ENCODE data around the gene ACSS1.

ACSS1 gene

GRCh38 chr20:24991897-24992486, 65.9 kb downstream of the ACSS1 start:
- H3K36me3 ChIP-seq (ENCODE audit: control insufficient read depth in 2 of 2, insufficient read depth in 2 of 2, low read length in 2 of 2), result peaks cover 0 to 2% of the 10 kb centered on the region in 2 donors
- H3K27me3 ChIP-seq (ENCODE audit: control insufficient read depth in 1 of 2, insufficient read depth in 2 of 2, low read length in 2 of 2), result no peaks in the 10 kb centered on the region
- peaks cover 42% of the 10 kb centered on the region for H3K4me1 ChIP-seq (ENCODE audit: control insufficient read depth, insufficient read depth, low read length)
- peak overlapping the region; percentile 91 to 96 for H3K4me3 ChIP-seq (ENCODE audit: low read length in 2 of 2)
- peak overlapping the region; percentile 89 to 94 for H3K9ac ChIP-seq (ENCODE audit: low read length in 2 of 2)
- H3K27ac ChIP-seq (ENCODE audit: low read length), result peak overlapping the region; percentile 94
- no peaks in the 10 kb centered on the region for H3K9me3 ChIP-seq (ENCODE audit: control insufficient read depth in 2 of 2, low read length in 2 of 2)

DNA sequence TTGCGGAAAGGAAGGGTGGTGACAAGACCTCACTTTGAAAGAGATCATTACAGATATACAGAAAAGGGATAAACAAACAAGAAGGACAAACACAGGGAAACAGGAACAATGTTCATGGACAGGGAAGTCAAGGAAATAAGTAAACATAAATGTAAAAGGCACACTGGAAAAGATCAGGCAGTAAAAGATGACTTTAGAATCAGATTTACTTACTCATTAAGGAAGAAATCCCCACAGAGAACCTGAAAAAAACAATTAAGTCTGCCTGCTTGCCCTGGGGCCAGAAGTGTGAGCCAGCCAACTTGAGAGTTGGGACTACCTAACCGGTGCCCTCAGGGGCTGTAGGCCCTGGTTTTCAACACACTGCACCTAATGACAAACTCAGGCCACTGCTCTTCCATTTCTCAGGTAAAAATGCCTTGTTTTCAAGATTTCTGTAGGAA, 67.1 kb downstream of the ACSS1 start:
- Histone ChIP-seq H3K9ac (ENCODE audit: low read length in 2 of 2) (no peak overlapping the region), H3K36me3 (ENCODE audit: control insufficient read depth in 2 of 2, insufficient read depth in 2 of 2, low read length in 2 of 2) (peaks cover 0 to 2% of the 10 kb centered on the region in 2 donors), H3K9me3 (ENCODE audit: control insufficient read depth in 2 of 2, low read length in 2 of 2) (no peaks in the 10 kb centered on the region), H3K27ac (ENCODE audit: low read length) (no peak overlapping the region), H3K4me1 (ENCODE audit: control insufficient read depth, insufficient read depth, low read length) (peaks cover 31% of the 10 kb centered on the region), H3K27me3 (ENCODE audit: control insufficient read depth in 1 of 2, insufficient read depth in 2 of 2, low read length in 2 of 2) (no peaks in the 10 kb centered on the region), H3K4me3 (ENCODE audit: low read length in 2 of 2) (no peak overlapping the region)

DNA sequence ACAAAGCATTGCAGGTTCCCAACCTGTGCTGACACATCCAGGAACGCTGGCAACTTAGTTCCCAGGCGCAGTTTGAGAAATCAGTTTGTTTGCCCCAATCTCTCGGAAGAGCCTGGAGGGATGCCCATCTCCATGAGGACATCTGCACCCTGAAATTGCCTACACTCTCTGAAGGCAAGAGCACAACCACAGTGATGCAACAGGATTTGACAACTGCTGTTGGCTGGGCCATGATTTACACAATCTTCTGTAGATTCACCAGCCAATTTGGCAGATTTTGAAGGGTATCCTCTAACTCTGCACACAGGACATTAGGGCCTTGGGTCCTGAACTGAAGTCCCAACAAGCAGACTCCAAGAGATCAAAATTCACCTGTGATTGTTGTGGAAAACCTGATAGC, 68.8 kb downstream of the ACSS1 start:
- no peaks in the 10 kb centered on the region for H3K9me3 ChIP-seq (ENCODE audit: control insufficient read depth in 2 of 2, low read length in 2 of 2)
- H3K4me3 ChIP-seq (ENCODE audit: low read length in 2 of 2), result no peak overlapping the region
- no peaks in the 10 kb centered on the region for H3K27me3 ChIP-seq (ENCODE audit: control insufficient read depth in 1 of 2, insufficient read depth in 2 of 2, low read length in 2 of 2)
- H3K27ac ChIP-seq (ENCODE audit: low read length), result no peak overlapping the region
- H3K9ac ChIP-seq (ENCODE audit: low read length in 2 of 2), result no peak overlapping the region
- peaks cover 0 to 2% of the 10 kb centered on the region in 2 donors for H3K36me3 ChIP-seq (ENCODE audit: control insufficient read depth in 2 of 2, insufficient read depth in 2 of 2, low read length in 2 of 2)
- H3K4me1 ChIP-seq (ENCODE audit: control insufficient read depth, insufficient read depth, low read length), result peaks cover 14% of the 10 kb centered on the region

- Histone ChIP-seq H3K9ac (ENCODE audit: low read length in 2 of 2) (no peak overlapping the region), H3K36me3 (ENCODE audit: control insufficient read depth in 2 of 2, insufficient read depth in 2 of 2, low read length in 2 of 2) (peaks cover 2 to 3% of the 10 kb centered on the region in 2 donors), H3K27me3 (ENCODE audit: control insufficient read depth in 1 of 2, insufficient read depth in 2 of 2, low read length in 2 of 2) (no peaks in the 10 kb centered on the region), H3K27ac (ENCODE audit: low read length) (no peak overlapping the region), H3K9me3 (ENCODE audit: control insufficient read depth in 2 of 2, low read length in 2 of 2) (no peaks in the 10 kb centered on the region), H3K4me1 (ENCODE audit: control insufficient read depth, insufficient read depth, low read length) (peaks cover 10% of the 10 kb centered on the region), H3K4me3 (ENCODE audit: low read length in 2 of 2) (no peak overlapping the region)
These were observed 69.8 kb downstream of the ACSS1 start for GRCh38 chr20:24987873-24988835.

DNA sequence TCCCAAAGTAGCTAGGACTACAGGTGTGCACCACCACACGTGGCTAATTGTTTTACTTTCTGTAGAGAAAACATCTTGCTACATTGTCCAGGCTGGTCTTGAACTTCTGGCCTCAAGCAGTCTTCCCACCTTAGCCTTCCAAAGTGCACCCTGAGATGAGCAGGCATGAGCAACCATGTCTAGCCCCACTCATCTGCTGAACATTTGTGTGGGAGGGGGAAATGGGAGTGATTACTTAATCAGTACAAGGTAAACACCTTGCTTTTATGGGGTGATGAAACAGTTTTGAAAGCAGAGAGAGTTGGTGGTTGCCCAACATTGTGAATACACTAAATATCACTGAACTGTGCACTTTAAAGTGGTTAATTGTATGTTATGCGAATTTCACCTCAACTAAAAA, 70.7 kb downstream of the ACSS1 start:
- H3K4me1 ChIP-seq (ENCODE audit: control insufficient read depth, insufficient read depth, low read length), result peaks cover 7% of the 10 kb centered on the region

DNA sequence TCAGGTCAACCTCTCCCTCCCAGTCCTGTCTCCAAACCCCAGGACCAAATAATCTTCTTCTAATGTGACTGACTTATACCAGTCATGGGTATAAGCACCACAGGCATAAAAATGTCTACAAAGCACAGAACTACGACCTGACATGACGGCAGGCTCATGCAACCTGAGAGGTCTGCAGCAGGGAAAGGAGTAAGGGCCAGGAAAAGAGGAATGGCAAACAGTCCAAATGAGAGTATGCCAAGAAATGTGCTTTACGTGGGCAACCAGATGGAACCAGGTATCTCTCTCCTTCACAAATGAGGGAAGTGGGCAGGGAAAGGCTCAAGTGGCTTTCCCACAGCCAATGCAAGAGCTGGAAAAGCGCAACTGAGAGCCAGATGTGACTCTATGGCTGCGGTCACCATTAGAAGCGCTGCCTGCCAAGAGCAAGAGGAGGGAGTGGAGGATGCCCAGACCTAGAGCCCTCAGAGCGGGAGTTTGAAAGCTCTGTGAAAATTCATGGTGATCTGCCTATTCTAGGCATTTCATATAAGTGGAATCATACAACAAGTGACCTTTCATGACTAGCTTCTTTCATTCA, 71.4 kb downstream of the ACSS1 start:
- Histone ChIP-seq H3K36me3 (ENCODE audit: control insufficient read depth in 2 of 2, insufficient read depth in 2 of 2, low read length in 2 of 2) (peaks cover 8 to 12% of the 10 kb centered on the region in 2 donors), H3K27ac (ENCODE audit: low read length) (no peak overlapping the region), H3K4me3 (ENCODE audit: low read length in 2 of 2) (no peak overlapping the region), H3K4me1 (ENCODE audit: control insufficient read depth, insufficient read depth, low read length) (peaks cover 3% of the 10 kb centered on the region), H3K9me3 (ENCODE audit: control insufficient read depth in 2 of 2, low read length in 2 of 2) (no peaks in the 10 kb centered on the region), H3K9ac (ENCODE audit: low read length in 2 of 2) (no peak overlapping the region), H3K27me3 (ENCODE audit: control insufficient read depth in 1 of 2, insufficient read depth in 2 of 2, low read length in 2 of 2) (no peaks in the 10 kb centered on the region)

More for the DNA sequence above, 70.7 kb downstream of the ACSS1 start:
- Histone ChIP-seq H3K9me3 (ENCODE audit: control insufficient read depth in 2 of 2, low read length in 2 of 2) (no peaks in the 10 kb centered on the region), H3K27me3 (ENCODE audit: control insufficient read depth in 1 of 2, insufficient read depth in 2 of 2, low read length in 2 of 2) (no peaks in the 10 kb centered on the region), H3K9ac (ENCODE audit: low read length in 2 of 2) (no peak overlapping the region), H3K4me3 (ENCODE audit: low read length in 2 of 2) (no peak overlapping the region), H3K27ac (ENCODE audit: low read length) (no peak overlapping the region), H3K36me3 (ENCODE audit: control insufficient read depth in 2 of 2, insufficient read depth in 2 of 2, low read length in 2 of 2) (peaks cover 4 to 8% of the 10 kb centered on the region in 2 donors)

- Histone ChIP-seq H3K27ac (ENCODE audit: low read length) (no peak overlapping the region), H3K9ac (ENCODE audit: low read length in 2 of 2) (no peak overlapping the region), H3K27me3 (ENCODE audit: control insufficient read depth in 1 of 2, insufficient read depth in 2 of 2, low read length in 2 of 2) (no peaks in the 10 kb centered on the region), H3K4me3 (ENCODE audit: low read length in 2 of 2) (no peak overlapping the region), H3K36me3 (ENCODE audit: control insufficient read depth in 2 of 2, insufficient read depth in 2 of 2, low read length in 2 of 2) (peaks cover 12% of the 10 kb centered on the region in 2 donors), H3K9me3 (ENCODE audit: control insufficient read depth in 2 of 2, low read length in 2 of 2) (no peaks in the 10 kb centered on the region), H3K4me1 (ENCODE audit: control insufficient read depth, insufficient read depth, low read length) (peaks cover 3% of the 10 kb centered on the region)
These were observed 72.1 kb downstream of the ACSS1 start for GRCh38 chr20:24985802-24986201.

GRCh38 chr20:24984961-24985640, 72.8 kb downstream of the ACSS1 start:
- Histone ChIP-seq H3K4me1 (ENCODE audit: control insufficient read depth, insufficient read depth, low read length) (peaks cover 3% of the 10 kb centered on the region), H3K9ac (ENCODE audit: low read length in 2 of 2) (no peak overlapping the region), H3K9me3 (ENCODE audit: control insufficient read depth in 2 of 2, low read length in 2 of 2) (no peaks in the 10 kb centered on the region), H3K27ac (ENCODE audit: low read length) (no peak overlapping the region), H3K27me3 (ENCODE audit: control insufficient read depth in 1 of 2, insufficient read depth in 2 of 2, low read length in 2 of 2) (no peaks in the 10 kb centered on the region), H3K36me3 (ENCODE audit: control insufficient read depth in 2 of 2, insufficient read depth in 2 of 2, low read length in 2 of 2) (peaks cover 17 to 19% of the 10 kb centered on the region in 2 donors), H3K4me3 (ENCODE audit: low read length in 2 of 2) (no peak overlapping the region)

GRCh38 chr20:24983896-24984295, 74.0 kb downstream of the ACSS1 start:
- Histone ChIP-seq H3K36me3 (ENCODE audit: control insufficient read depth in 2 of 2, insufficient read depth in 2 of 2, low read length in 2 of 2) (peaks cover 15 to 22% of the 10 kb centered on the region in 2 donors), H3K4me3 (ENCODE audit: low read length in 2 of 2) (no peak overlapping the region), H3K27ac (ENCODE audit: low read length) (no peak overlapping the region), H3K4me1 (ENCODE audit: control insufficient read depth, insufficient read depth, low read length) (peaks cover 3% of the 10 kb centered on the region), H3K9ac (ENCODE audit: low read length in 2 of 2) (no peak overlapping the region), H3K9me3 (ENCODE audit: control insufficient read depth in 2 of 2, low read length in 2 of 2) (no peaks in the 10 kb centered on the region), H3K27me3 (ENCODE audit: control insufficient read depth in 1 of 2, insufficient read depth in 2 of 2, low read length in 2 of 2) (no peaks in the 10 kb centered on the region)

GRCh38 chr20:24981790-24982189, 76.1 kb downstream of the ACSS1 start:
- no peak overlapping the region for H3K27ac ChIP-seq (ENCODE audit: low read length)
- no peaks in the 10 kb centered on the region for H3K9me3 ChIP-seq (ENCODE audit: control insufficient read depth in 2 of 2, low read length in 2 of 2)
- H3K36me3 ChIP-seq (ENCODE audit: control insufficient read depth in 2 of 2, insufficient read depth in 2 of 2, low read length in 2 of 2), result peaks cover 18 to 25% of the 10 kb centered on the region in 2 donors
- H3K27me3 ChIP-seq (ENCODE audit: control insufficient read depth in 1 of 2, insufficient read depth in 2 of 2, low read length in 2 of 2), result no peaks in the 10 kb centered on the region
- no peak overlapping the region for H3K4me3 ChIP-seq (ENCODE audit: low read length in 2 of 2)
- no peaks in the 10 kb centered on the region for H3K4me1 ChIP-seq (ENCODE audit: control insufficient read depth, insufficient read depth, low read length)
- H3K9ac ChIP-seq (ENCODE audit: low read length in 2 of 2), result no peak overlapping the region
